ENCODE results near the gene KLRK1. TPM values are rescaled to one million over a fixed set of nuclear protein-coding genes. Genes with fewer than 3 reads are reported as not detected.

Gene KLRK1
- total RNA-seq (2022; extraction: Qiagen RNA extraction), result 0.08 TPM in 1 of 5 replicates, not detected in the others

DNA sequence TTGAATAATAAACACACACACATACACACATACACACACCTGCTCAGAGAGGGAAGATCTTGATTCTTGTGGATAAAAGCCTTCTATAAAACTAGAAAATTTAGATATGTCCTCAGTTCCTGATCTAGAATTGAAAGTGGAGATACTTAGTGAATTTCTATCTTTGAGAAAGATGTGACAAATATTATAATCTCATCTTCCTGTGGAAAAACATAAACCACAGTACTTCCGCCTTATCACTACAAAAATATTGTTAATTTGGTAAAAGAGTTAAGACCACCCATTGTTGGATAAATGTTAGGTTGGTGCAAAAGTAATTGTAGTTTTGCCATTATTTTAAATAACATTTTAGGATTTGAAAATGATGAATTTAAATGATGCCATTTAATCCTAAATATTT lies at the start of gene KLRK1:
KLRK1 (minus strand) TSS at position 138 of the 400 bp plus-strand sequence. CDS start 1,231 bp downstream, outside the sequence.

DNA sequence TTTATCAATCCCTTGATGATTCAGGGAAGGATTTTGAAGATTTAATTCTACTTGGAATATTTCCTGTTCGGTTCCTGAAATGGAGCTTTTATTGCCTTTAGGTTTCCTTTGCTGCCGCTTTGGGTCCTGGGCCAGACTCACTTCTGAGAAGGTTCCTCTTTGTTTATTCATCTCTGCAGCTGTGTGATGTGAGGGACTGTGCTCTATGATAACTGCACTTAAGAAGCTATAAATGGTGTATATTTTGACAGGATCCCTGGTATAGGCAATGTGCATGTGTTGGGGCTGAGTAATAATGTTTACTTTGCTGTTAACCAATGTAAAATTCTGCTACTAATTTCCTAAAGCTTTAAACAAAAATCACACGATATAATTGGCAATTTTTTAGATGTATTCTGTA lies 46.0 kb upstream of the KLRK1 start, which contains the start of gene KLRC2:
KLRC2 (minus strand) TSS at position 195 of the 400 bp plus-strand sequence; CDS start at position 171, 24 bp downstream.

DNA sequence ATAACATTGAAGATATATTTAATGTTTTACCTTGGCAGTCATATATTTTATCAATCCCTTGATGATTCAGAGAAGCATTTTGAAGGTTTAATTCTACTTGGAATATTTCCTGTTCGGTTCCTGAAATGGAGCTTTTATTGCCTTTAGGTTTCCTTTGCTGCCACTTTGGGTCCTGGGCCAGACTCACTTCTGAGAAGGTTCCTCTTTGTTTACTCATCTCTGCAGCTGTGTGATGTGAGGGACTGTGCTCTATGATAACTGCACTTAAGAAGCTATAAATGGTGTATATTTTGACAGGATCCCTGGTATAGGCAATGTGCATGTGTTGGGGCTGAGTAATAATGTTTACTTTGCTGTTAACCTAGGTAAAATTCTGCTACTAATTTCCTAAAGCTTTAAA lies 30.5 kb upstream of the KLRK1 start, which contains the start of gene KLRC3:
KLRC3 (minus strand) TSS at position 262 of the 400 bp plus-strand sequence; CDS start at position 217, 45 bp downstream.

GRCh38 chr12:10409392-10409791 lies 19.6 kb upstream of the KLRK1 start, which contains the start of gene KLRC4:
Gene KLRC4 (minus strand): TSS chr12:10409757. CDS start chr12:10409575, 182 bp downstream.

Other genes with a start within 250 kb of the KLRK1 start
- gene OLR1, start 217.9 kb downstream of the KLRK1 start, total RNA-seq (2022; extraction: Qiagen RNA extraction), result 0.73 to 1.9 TPM (median 1.1 TPM) in 5 replicates
- gene TMEM52B, start 211.0 kb downstream of the KLRK1 start, total RNA-seq (2022; extraction: Qiagen RNA extraction), result 0.06 to 0.28 TPM (median 0.22 TPM) in 5 replicates
- gene GABARAPL1, start 177.2 kb downstream of the KLRK1 start, total RNA-seq (2022; extraction: Qiagen RNA extraction), result 31.7 to 40.9 TPM (median 39.1 TPM) in 5 replicates
- not detected in 5 replicates for gene KLRD1, start 82.2 kb downstream of the KLRK1 start, total RNA-seq (2022; extraction: Qiagen RNA extraction)
- not detected in 5 replicates for gene KLRC4, start 19.7 kb upstream of the KLRK1 start, total RNA-seq (2022; extraction: Qiagen RNA extraction)
- 0.16 to 0.24 TPM (median 0.17 TPM) in 3 of 5 replicates, not detected in the others for gene KLRC3, start 30.6 kb upstream of the KLRK1 start, total RNA-seq (2022; extraction: Qiagen RNA extraction)
- 1.4 to 2.2 TPM (median 1.7 TPM) in 5 replicates for gene KLRC2, start 46.0 kb upstream of the KLRK1 start, total RNA-seq (2022; extraction: Qiagen RNA extraction)
- gene KLRC1, start 63.3 kb upstream of the KLRK1 start, total RNA-seq (2022; extraction: Qiagen RNA extraction), result not detected in 5 replicates
- gene EIF2S3B, start 115.8 kb upstream of the KLRK1 start, total RNA-seq (2022; extraction: Qiagen RNA extraction), result 0.43 to 0.97 TPM (median 0.52 TPM) in 5 replicates
- gene MAGOHB, start 223.6 kb upstream of the KLRK1 start, total RNA-seq (2022; extraction: Qiagen RNA extraction), result 45.9 to 55.4 TPM (median 48.7 TPM) in 5 replicates

Measured in A549 treated with Hydrocortisone at 1 μM for 4 hours (cell line).